ENCODE results near the gene HDAC10.
"Not testable (repeated sequence)": the region's sequence is repeated elsewhere in the genome, so short reads cannot be mapped to it uniquely, and the experiment has no call there.

HDAC10 gene

GRCh38 chr22:50285568-50286229 is 34.6 kb upstream of the HDAC10 start:
- no peak for DNase-seq

GRCh38 chr22:50284479-50284878 is 33.4 kb upstream of the HDAC10 start:
- DNase-seq, result no peak

GRCh38 chr22:50283821-50284220 is 32.8 kb upstream of the HDAC10 start:
- DNase-seq, result no peak

- DNase-seq, result no peak
These were observed 31.5 kb upstream of the HDAC10 start for GRCh38 chr22:50282361-50283155.

- no peak for DNase-seq
These were observed 30.9 kb upstream of the HDAC10 start for GRCh38 chr22:50281957-50282356.

- DNase-seq, result no peak
These were observed 30.3 kb upstream of the HDAC10 start for GRCh38 chr22:50281384-50281760.

- DNase-seq, result no peak
These were observed 29.8 kb upstream of the HDAC10 start for GRCh38 chr22:50280708-50281383.

- DNase-seq, result no peak
These were observed 29.1 kb upstream of the HDAC10 start for GRCh38 chr22:50280022-50280707.

GRCh38 chr22:50278956-50279619 is 28.0 kb upstream of the HDAC10 start:
- no peak for DNase-seq

GRCh38 chr22:50278461-50278860 is 27.4 kb upstream of the HDAC10 start:
- DNase-seq, result no peak

- no peak for DNase-seq
These were observed 26.7 kb upstream of the HDAC10 start for GRCh38 chr22:50277761-50278160.

GRCh38 chr22:50276143-50276542 is 25.1 kb upstream of the HDAC10 start:
- no peak for DNase-seq

GRCh38 chr22:50275181-50276055 is 24.4 kb upstream of the HDAC10 start:
- no peak for DNase-seq

GRCh38 chr22:50274771-50275170 is 23.7 kb upstream of the HDAC10 start:
- no peak for DNase-seq

- peak; percentile 27 for DNase-seq
These were observed 23.2 kb upstream of the HDAC10 start for GRCh38 chr22:50274311-50274710.

GRCh38 chr22:50273781-50274180 is 22.7 kb upstream of the HDAC10 start:
- not testable (repeated sequence) for DNase-seq

GRCh38 chr22:50273352-50273751 is 22.3 kb upstream of the HDAC10 start:
- DNase-seq, result not testable (repeated sequence)

- DNase-seq, result no peak
These were observed 21.2 kb upstream of the HDAC10 start for GRCh38 chr22:50272044-50272802.

- DNase-seq, result peak; percentile 66
These were observed 20.5 kb upstream of the HDAC10 start for GRCh38 chr22:50271519-50271970.

- DNase-seq, result no peak
These were observed 19.8 kb upstream of the HDAC10 start for GRCh38 chr22:50270666-50271394.

Data from NCI-H345 (cell line).